Mucosa of rectum (tissue), 2 donors: Measurements from ENCODE around the gene NAT10.

Experiments used
- H3K27ac ChIP-seq, 2 donors: one replicate each; pipeline ENCODE4 v1.7.0; 2013; ENCODE audit warnings: inconsistent platforms in 2 of 2, low read depth in 2 of 2, low read length in 2 of 2
- H3K27me3 ChIP-seq, 2 donors: one replicate each; pipeline ENCODE4 v1.7.0; 2013; ENCODE audit warnings: low read length in 2 of 2; ENCODE audit not compliant: control insufficient read depth in 2 of 2, insufficient read depth in 2 of 2
- H3K36me3 ChIP-seq, 2 donors: one replicate each; pipeline ENCODE4 v1.7.0; 2013; ENCODE audit warnings: low read length in 2 of 2; ENCODE audit not compliant: control insufficient read depth in 2 of 2, insufficient read depth in 2 of 2
- H3K4me1 ChIP-seq, 2 donors: one replicate each; pipeline ENCODE4 v1.7.0; 2013; ENCODE audit warnings: low read length in 2 of 2, mild to moderate bottlenecking in 1 of 2; ENCODE audit not compliant: control insufficient read depth in 2 of 2, insufficient read depth in 2 of 2
- H3K4me3 ChIP-seq, 2 donors: one replicate each; pipeline ENCODE4 v1.7.0; 2013; ENCODE audit warnings: low read length in 2 of 2
- H3K9ac ChIP-seq, 2 donors: one replicate each; pipeline ENCODE4 v1.7.0; 2013; ENCODE audit warnings: low read length in 2 of 2, low read depth in 1 of 2, mild to moderate bottlenecking in 1 of 2
- H3K9me3 ChIP-seq, 2 donors: one replicate each; pipeline ENCODE4 v1.7.0; 2013; ENCODE audit warnings: low read length in 2 of 2; ENCODE audit not compliant: control insufficient read depth in 2 of 2
- donor health status: healthy.
- donor health status: Normal muscosa, but diverticular disease.

NAT10 gene

GRCh38 chr11:34104680-34105078 lies 750 bp upstream of the NAT10 start:
- Histone ChIP-seq H3K4me1 (peaks cover 9 to 10% of the 10 kb centered on the region in 2 donors), H3K27ac (peak overlapping the region; percentile 93 to 95)

GRCh38 chr11:34105957-34106504 lies 602 bp downstream of the NAT10 start:
- H3K27ac ChIP-seq: peak overlapping the region; percentile 93 to 95
- H3K9me3 ChIP-seq: no peaks in the 10 kb centered on the region
- peaks cover 27 to 31% of the 10 kb centered on the region in 2 donors for H3K36me3 ChIP-seq
- peaks cover 9 to 10% of the 10 kb centered on the region in 2 donors for H3K4me1 ChIP-seq
- H3K9ac ChIP-seq: peak overlapping the region; percentile 91 to 97
- H3K4me3 ChIP-seq: peak overlapping the region; percentile 96
- no peaks in the 10 kb centered on the region for H3K27me3 ChIP-seq

More at GRCh38 chr11:34104680-34105078, 750 bp upstream of the NAT10 start:
- H3K9ac ChIP-seq: peak overlapping the region; percentile 91 to 97
- peaks cover 28 to 29% of the 10 kb centered on the region in 2 donors for H3K36me3 ChIP-seq
- H3K27me3 ChIP-seq: no peaks in the 10 kb centered on the region
- no peaks in the 10 kb centered on the region for H3K9me3 ChIP-seq
- peak overlapping the region; percentile 96 for H3K4me3 ChIP-seq

- Histone ChIP-seq H3K27ac (no peak overlapping the region), H3K4me3 (no peak overlapping the region), H3K36me3 (peaks cover 63 to 78% of the 10 kb centered on the region in 2 donors), H3K27me3 (no peaks in the 10 kb centered on the region), H3K4me1 (no peaks in the 10 kb centered on the region), H3K9ac (no peak overlapping the region), H3K9me3 (no peaks in the 10 kb centered on the region)
Observed at GRCh38 chr11:34111722-34112270, 6.4 kb downstream of the NAT10 start.

- H3K9ac ChIP-seq: no peak overlapping the region
- no peak overlapping the region for H3K4me3 ChIP-seq
- H3K4me1 ChIP-seq: no peaks in the 10 kb centered on the region
- peaks cover 70 to 88% of the 10 kb centered on the region in 2 donors for H3K36me3 ChIP-seq
- no peak overlapping the region for H3K27ac ChIP-seq
- no peaks in the 10 kb centered on the region for H3K27me3 ChIP-seq
- no peaks in the 10 kb centered on the region for H3K9me3 ChIP-seq
Observed at GRCh38 chr11:34114014-34114413, 8.6 kb downstream of the NAT10 start.

GRCh38 chr11:34114471-34114870 lies 9.0 kb downstream of the NAT10 start:
- no peak overlapping the region for H3K27ac ChIP-seq
- no peaks in the 10 kb centered on the region for H3K9me3 ChIP-seq
- no peak overlapping the region for H3K9ac ChIP-seq
- H3K27me3 ChIP-seq: no peaks in the 10 kb centered on the region
- H3K4me3 ChIP-seq: no peak overlapping the region
- peaks cover 70 to 87% of the 10 kb centered on the region in 2 donors for H3K36me3 ChIP-seq
- H3K4me1 ChIP-seq: no peaks in the 10 kb centered on the region

- no peaks in the 10 kb centered on the region for H3K4me1 ChIP-seq
- H3K36me3 ChIP-seq: peaks cover 66 to 81% of the 10 kb centered on the region in 2 donors
- no peak overlapping the region for H3K9ac ChIP-seq
- no peak overlapping the region for H3K27ac ChIP-seq
- no peaks in the 10 kb centered on the region for H3K27me3 ChIP-seq
- no peak overlapping the region for H3K4me3 ChIP-seq
- no peaks in the 10 kb centered on the region for H3K9me3 ChIP-seq
Observed at GRCh38 chr11:34120651-34121050, 15.2 kb downstream of the NAT10 start.

- no peaks in the 10 kb centered on the region for H3K4me1 ChIP-seq
- H3K36me3 ChIP-seq: peaks cover 60 to 70% of the 10 kb centered on the region in 2 donors
- no peak overlapping the region for H3K9ac ChIP-seq
- H3K9me3 ChIP-seq: no peaks in the 10 kb centered on the region
- no peak overlapping the region for H3K4me3 ChIP-seq
- no peak overlapping the region for H3K27ac ChIP-seq
- no peaks in the 10 kb centered on the region for H3K27me3 ChIP-seq
Observed at GRCh38 chr11:34124885-34125668, 19.6 kb downstream of the NAT10 start.

- H3K36me3 ChIP-seq: peaks cover 62 to 72% of the 10 kb centered on the region in 2 donors
- H3K9ac ChIP-seq: no peak overlapping the region
- no peaks in the 10 kb centered on the region for H3K27me3 ChIP-seq
- no peaks in the 10 kb centered on the region for H3K4me1 ChIP-seq
- no peak overlapping the region for H3K4me3 ChIP-seq
- H3K27ac ChIP-seq: no peak overlapping the region
- no peaks in the 10 kb centered on the region for H3K9me3 ChIP-seq
Observed at GRCh38 chr11:34126959-34127848, 21.8 kb downstream of the NAT10 start.

- Histone ChIP-seq H3K36me3 (peaks cover 59 to 71% of the 10 kb centered on the region in 2 donors), H3K4me3 (no peak overlapping the region), H3K9ac (no peak overlapping the region), H3K4me1 (no peaks in the 10 kb centered on the region), H3K27ac (no peak overlapping the region), H3K9me3 (no peaks in the 10 kb centered on the region), H3K27me3 (no peaks in the 10 kb centered on the region)
Observed at GRCh38 chr11:34128824-34129223, 23.4 kb downstream of the NAT10 start.
